GM19099 (cell line): ENCODE measurements around the gene VSTM2A.

Experiments
- POLR2A ChIP-seq: IDR thresholded peaks from 3 replicates; pipeline ENCODE4 v1.6.1; 2011; ENCODE audit warnings: low read depth; ENCODE audit not compliant: insufficient read length; ENCODE audit errors: extremely low read depth

VSTM2A gene

GRCh38 chr7:54565432-54565831, 23.3 kb downstream of the VSTM2A start:
- no peak for TF ChIP-seq POLR2A

GRCh38 chr7:54581511-54581910, 39.3 kb downstream of the VSTM2A start:
- no peak for TF ChIP-seq POLR2A

- TF ChIP-seq POLR2A = no peak
Measured at GRCh38 chr7:54591404-54592386, 49.5 kb downstream of the VSTM2A start.

GRCh38 chr7:54596747-54597146, 54.6 kb downstream of the VSTM2A start:
- no peak for TF ChIP-seq POLR2A

GRCh38 chr7:54615537-54615936, 73.4 kb downstream of the VSTM2A start:
- TF ChIP-seq POLR2A = no peak
